ENCODE measurements around the gene RYK. TPM values are rescaled to one million over a fixed set of nuclear protein-coding genes. Genes with fewer than 3 reads are reported as not detected.

The RYK gene
- total RNA-seq, 2 donors from 2014 or later: 50.9 to 74.1 TPM

- ATAC-seq (ENCODE audit: insufficient number of reproducible peaks, low FRiP score, low read depth) (no peak), DNase-seq (ENCODE audit: low spot score) (no peak)
- TF ChIP-seq CTCF (IDR thresholded peaks at IDR 0.05): no peak
- Histone ChIP-seq H3K27ac (no peak overlapping the region), H3K9me3 (no peaks in the 10 kb centered on the region), H3K4me1 (ENCODE audit: control insufficient read depth in 1 of 2, low read depth in 2 of 2) (no peaks in the 10 kb centered on the region), H3K36me3 (no peaks in the 10 kb centered on the region), H3K4me3 (no peak overlapping the region), H3K27me3 (replicated peaks; ENCODE audit: insufficient read depth) (no peaks in the 10 kb centered on the region)
Observed at GRCh38 chr3:134110963-134111362, 139.7 kb downstream of the RYK start.

Other genes with a start within 250 kb of the RYK start
- 100 to 1,000 TPM in 1 of 2 donors, 1 to 10 TPM in 1; 7.9 to 115 TPM for gene SLCO2A1, start 220.9 kb downstream of the RYK start, total RNA-seq
- 100 to 1,000 TPM in 1 of 2 donors, 10 to 100 TPM in 1; 62.4 to 161 TPM for gene AMOTL2, start 123.6 kb upstream of the RYK start, total RNA-seq
- gene ANAPC13, start 235.1 kb upstream of the RYK start, total RNA-seq: 10 to 100 TPM; 52.2 to 66.2 TPM
- gene CEP63, start 235.2 kb upstream of the RYK start, total RNA-seq: 10 to 100 TPM; 20.4 to 28.3 TPM

Measured in thoracic aorta (tissue), 2 donors.